ENCODE measurements around the gene COL19A1.

DNA sequence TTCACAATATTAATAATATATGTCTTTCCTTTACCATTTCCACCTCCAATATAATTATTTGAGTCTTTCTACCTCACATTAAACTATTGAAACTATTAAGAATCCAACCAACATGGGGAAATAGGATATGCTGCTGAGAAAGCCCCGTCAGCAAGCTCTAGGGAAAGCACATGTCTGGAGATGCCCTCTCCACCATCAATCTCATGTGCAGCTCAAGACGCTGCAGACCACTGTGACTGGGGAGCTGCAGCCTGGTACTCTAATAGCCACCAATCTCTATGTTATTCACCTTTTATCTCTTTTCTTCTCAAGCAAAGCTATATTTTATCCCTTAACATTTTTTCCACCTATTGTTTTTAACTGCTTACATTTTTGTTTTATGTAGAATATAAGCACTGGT, 386.2 kb downstream of the COL19A1 start:
- TF ChIP-seq RCOR1 (IDR thresholded peaks at IDR 0.05; ENCODE audit: low read length), result no peak
- TF ChIP-seq, protein P1, sequence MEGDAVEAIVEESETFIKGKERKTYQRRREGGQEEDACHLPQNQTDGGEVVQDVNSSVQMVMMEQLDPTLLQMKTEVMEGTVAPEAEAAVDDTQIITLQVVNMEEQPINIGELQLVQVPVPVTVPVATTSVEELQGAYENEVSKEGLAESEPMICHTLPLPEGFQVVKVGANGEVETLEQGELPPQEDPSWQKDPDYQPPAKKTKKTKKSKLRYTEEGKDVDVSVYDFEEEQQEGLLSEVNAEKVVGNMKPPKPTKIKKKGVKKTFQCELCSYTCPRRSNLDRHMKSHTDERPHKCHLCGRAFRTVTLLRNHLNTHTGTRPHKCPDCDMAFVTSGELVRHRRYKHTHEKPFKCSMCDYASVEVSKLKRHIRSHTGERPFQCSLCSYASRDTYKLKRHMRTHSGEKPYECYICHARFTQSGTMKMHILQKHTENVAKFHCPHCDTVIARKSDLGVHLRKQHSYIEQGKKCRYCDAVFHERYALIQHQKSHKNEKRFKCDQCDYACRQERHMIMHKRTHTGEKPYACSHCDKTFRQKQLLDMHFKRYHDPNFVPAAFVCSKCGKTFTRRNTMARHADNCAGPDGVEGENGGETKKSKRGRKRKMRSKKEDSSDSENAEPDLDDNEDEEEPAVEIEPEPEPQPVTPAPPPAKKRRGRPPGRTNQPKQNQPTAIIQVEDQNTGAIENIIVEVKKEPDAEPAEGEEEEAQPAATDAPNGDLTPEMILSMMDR (IDR thresholded peaks at IDR 0.05), result no peak
- TF ChIP-seq CHD2 (IDR thresholded peaks at IDR 0.05; ENCODE audit: low read length, partially characterized antibody), result no peak
- TF ChIP-seq, protein P2, sequence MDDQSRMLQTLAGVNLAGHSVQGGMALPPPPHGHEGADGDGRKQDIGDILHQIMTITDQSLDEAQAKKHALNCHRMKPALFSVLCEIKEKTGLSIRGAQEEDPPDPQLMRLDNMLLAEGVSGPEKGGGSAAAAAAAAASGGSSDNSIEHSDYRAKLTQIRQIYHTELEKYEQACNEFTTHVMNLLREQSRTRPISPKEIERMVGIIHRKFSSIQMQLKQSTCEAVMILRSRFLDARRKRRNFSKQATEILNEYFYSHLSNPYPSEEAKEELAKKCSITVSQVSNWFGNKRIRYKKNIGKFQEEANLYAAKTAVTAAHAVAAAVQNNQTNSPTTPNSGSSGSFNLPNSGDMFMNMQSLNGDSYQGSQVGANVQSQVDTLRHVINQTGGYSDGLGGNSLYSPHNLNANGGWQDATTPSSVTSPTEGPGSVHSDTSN (IDR thresholded peaks at IDR 0.05), result no peak
- no peak for TF ChIP-seq RXRA (IDR thresholded peaks at IDR 0.05; ENCODE audit: borderline replicate concordance, low read depth)
- TF ChIP-seq, protein P3, sequence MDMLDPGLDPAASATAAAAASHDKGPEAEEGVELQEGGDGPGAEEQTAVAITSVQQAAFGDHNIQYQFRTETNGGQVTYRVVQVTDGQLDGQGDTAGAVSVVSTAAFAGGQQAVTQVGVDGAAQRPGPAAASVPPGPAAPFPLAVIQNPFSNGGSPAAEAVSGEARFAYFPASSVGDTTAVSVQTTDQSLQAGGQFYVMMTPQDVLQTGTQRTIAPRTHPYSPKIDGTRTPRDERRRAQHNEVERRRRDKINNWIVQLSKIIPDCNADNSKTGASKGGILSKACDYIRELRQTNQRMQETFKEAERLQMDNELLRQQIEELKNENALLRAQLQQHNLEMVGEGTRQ (IDR thresholded peaks at IDR 0.05; ENCODE audit: borderline replicate concordance, low read depth, low read length), result no peak
- TF ChIP-seq, protein P4, sequence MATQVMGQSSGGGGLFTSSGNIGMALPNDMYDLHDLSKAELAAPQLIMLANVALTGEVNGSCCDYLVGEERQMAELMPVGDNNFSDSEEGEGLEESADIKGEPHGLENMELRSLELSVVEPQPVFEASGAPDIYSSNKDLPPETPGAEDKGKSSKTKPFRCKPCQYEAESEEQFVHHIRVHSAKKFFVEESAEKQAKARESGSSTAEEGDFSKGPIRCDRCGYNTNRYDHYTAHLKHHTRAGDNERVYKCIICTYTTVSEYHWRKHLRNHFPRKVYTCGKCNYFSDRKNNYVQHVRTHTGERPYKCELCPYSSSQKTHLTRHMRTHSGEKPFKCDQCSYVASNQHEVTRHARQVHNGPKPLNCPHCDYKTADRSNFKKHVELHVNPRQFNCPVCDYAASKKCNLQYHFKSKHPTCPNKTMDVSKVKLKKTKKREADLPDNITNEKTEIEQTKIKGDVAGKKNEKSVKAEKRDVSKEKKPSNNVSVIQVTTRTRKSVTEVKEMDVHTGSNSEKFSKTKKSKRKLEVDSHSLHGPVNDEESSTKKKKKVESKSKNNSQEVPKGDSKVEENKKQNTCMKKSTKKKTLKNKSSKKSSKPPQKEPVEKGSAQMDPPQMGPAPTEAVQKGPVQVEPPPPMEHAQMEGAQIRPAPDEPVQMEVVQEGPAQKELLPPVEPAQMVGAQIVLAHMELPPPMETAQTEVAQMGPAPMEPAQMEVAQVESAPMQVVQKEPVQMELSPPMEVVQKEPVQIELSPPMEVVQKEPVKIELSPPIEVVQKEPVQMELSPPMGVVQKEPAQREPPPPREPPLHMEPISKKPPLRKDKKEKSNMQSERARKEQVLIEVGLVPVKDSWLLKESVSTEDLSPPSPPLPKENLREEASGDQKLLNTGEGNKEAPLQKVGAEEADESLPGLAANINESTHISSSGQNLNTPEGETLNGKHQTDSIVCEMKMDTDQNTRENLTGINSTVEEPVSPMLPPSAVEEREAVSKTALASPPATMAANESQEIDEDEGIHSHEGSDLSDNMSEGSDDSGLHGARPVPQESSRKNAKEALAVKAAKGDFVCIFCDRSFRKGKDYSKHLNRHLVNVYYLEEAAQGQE (IDR thresholded peaks at IDR 0.05; ENCODE audit: low read depth, low read length), result no peak
- TF ChIP-seq, protein P5, sequence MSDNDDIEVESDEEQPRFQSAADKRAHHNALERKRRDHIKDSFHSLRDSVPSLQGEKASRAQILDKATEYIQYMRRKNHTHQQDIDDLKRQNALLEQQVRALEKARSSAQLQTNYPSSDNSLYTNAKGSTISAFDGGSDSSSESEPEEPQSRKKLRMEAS (IDR thresholded peaks at IDR 0.05; ENCODE audit: low read depth), result no peak
- TF ChIP-seq, protein P6, sequence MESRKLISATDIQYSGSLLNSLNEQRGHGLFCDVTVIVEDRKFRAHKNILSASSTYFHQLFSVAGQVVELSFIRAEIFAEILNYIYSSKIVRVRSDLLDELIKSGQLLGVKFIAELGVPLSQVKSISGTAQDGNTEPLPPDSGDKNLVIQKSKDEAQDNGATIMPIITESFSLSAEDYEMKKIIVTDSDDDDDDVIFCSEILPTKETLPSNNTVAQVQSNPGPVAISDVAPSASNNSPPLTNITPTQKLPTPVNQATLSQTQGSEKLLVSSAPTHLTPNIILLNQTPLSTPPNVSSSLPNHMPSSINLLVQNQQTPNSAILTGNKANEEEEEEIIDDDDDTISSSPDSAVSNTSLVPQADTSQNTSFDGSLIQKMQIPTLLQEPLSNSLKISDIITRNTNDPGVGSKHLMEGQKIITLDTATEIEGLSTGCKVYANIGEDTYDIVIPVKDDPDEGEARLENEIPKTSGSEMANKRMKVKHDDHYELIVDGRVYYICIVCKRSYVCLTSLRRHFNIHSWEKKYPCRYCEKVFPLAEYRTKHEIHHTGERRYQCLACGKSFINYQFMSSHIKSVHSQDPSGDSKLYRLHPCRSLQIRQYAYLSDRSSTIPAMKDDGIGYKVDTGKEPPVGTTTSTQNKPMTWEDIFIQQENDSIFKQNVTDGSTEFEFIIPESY (IDR thresholded peaks at IDR 0.05; ENCODE audit: borderline replicate concordance, low read depth), result no peak
- TF ChIP-seq POLR2AphosphoS5 (IDR thresholded peaks at IDR 0.05; ENCODE audit: low read depth, low read length), result no peak
- no peak for TF ChIP-seq FOXJ3 (CRISPR knock-in tag; IDR thresholded peaks at IDR 0.05)
- TF ChIP-seq NFIC (IDR thresholded peaks at IDR 0.05; ENCODE audit: borderline replicate concordance), result no peak
- no peak for TF ChIP-seq NRF1 (IDR thresholded peaks at IDR 0.05; ENCODE audit: low read depth, low read length)
- no peak for TF ChIP-seq EZH2phosphoT487 (IDR thresholded peaks at IDR 0.05; ENCODE audit: borderline replicate concordance, low read depth)

Data from SK-N-SH (cell line).